Superior temporal gyrus (tissue), 1 donor: Measurements from ENCODE around the gene TRNAU1AP.
"Not testable (repeated sequence)": the region's sequence is repeated elsewhere in the genome, so short reads cannot be mapped to it uniquely, and the experiment has no call there.

Source experiments
- DNase-seq: peaks from one replicate; pipeline ENCODE4 v3.0.0-alpha.2; 2016; ENCODE audit errors: extremely low spot score

The TRNAU1AP gene

GRCh38 chr1:28521502-28522164 is 31.3 kb upstream of the TRNAU1AP start:
- DNase-seq: no peak

- not testable (repeated sequence) for DNase-seq
Measured at GRCh38 chr1:28522537-28522936, 30.3 kb upstream of the TRNAU1AP start.

GRCh38 chr1:28525002-28525642 is 27.8 kb upstream of the TRNAU1AP start:
- not testable (repeated sequence) for DNase-seq

GRCh38 chr1:28526886-28527285 is 26.0 kb upstream of the TRNAU1AP start:
- DNase-seq: no peak

GRCh38 chr1:28530456-28530855 is 22.4 kb upstream of the TRNAU1AP start:
- no peak for DNase-seq

GRCh38 chr1:28534671-28535070 is 18.2 kb upstream of the TRNAU1AP start:
- no peak for DNase-seq

GRCh38 chr1:28535180-28535579 is 17.7 kb upstream of the TRNAU1AP start:
- DNase-seq: no peak

- DNase-seq: peak; percentile 42
Measured at GRCh38 chr1:28537457-28538199, 15.3 kb upstream of the TRNAU1AP start.

- DNase-seq: no peak
Measured at GRCh38 chr1:28538286-28538685, 14.6 kb upstream of the TRNAU1AP start.

GRCh38 chr1:28540651-28541050 is 12.2 kb upstream of the TRNAU1AP start:
- no peak for DNase-seq

- DNase-seq: not testable (repeated sequence)
Measured at GRCh38 chr1:28541414-28542015, 11.4 kb upstream of the TRNAU1AP start.

- no peak for DNase-seq
Measured at GRCh38 chr1:28545246-28545628, 7.6 kb upstream of the TRNAU1AP start.

- no peak for DNase-seq
Measured at GRCh38 chr1:28548318-28548717, 4.6 kb upstream of the TRNAU1AP start.

- no peak for DNase-seq
Measured at GRCh38 chr1:28551381-28551780, 1.5 kb upstream of the TRNAU1AP start.

- DNase-seq: no peak
Measured at GRCh38 chr1:28560886-28561285, 8.0 kb downstream of the TRNAU1AP start.

GRCh38 chr1:28564310-28564709 is 11.4 kb downstream of the TRNAU1AP start:
- DNase-seq: no peak

- no peak for DNase-seq
Measured at GRCh38 chr1:28565040-28565439, 12.2 kb downstream of the TRNAU1AP start.

- DNase-seq: no peak
Measured at GRCh38 chr1:28565726-28566125, 12.8 kb downstream of the TRNAU1AP start.

GRCh38 chr1:28566931-28567330 is 14.0 kb downstream of the TRNAU1AP start:
- no peak for DNase-seq

GRCh38 chr1:28571911-28572310 is 19.0 kb downstream of the TRNAU1AP start:
- no peak for DNase-seq

GRCh38 chr1:28572891-28573290 is 20.0 kb downstream of the TRNAU1AP start:
- not testable (repeated sequence) for DNase-seq

GRCh38 chr1:28573564-28573963 is 20.7 kb downstream of the TRNAU1AP start:
- no peak for DNase-seq
